ENCODE measurements around the gene MAPT.
"Not testable (repeated sequence)": the region's sequence is repeated elsewhere in the genome, so short reads cannot be mapped to it uniquely, and the experiment has no call there.

The MAPT gene

GRCh38 chr17:46003907-46004748, 109.8 kb downstream of the MAPT start:
- DNase-seq (ENCODE audit: low read depth in 1 of 2, low spot score in 1 of 2), result no peak

- not testable (repeated sequence) for DNase-seq (ENCODE audit: low read depth in 1 of 2, low spot score in 1 of 2)
These were observed 111.7 kb downstream of the MAPT start for GRCh38 chr17:46006082-46006481.

GRCh38 chr17:46007461-46007965, 113.2 kb downstream of the MAPT start:
- no peak for DNase-seq (ENCODE audit: low read depth in 1 of 2, low spot score in 1 of 2)

- DNase-seq (ENCODE audit: low read depth in 1 of 2, low spot score in 1 of 2), result no peak
These were observed 114.2 kb downstream of the MAPT start for GRCh38 chr17:46008591-46008990.

GRCh38 chr17:46009681-46010596, 115.6 kb downstream of the MAPT start:
- no peak for DNase-seq (ENCODE audit: low read depth in 1 of 2, low spot score in 1 of 2)

GRCh38 chr17:46010597-46011186, 116.3 kb downstream of the MAPT start:
- no peak for DNase-seq (ENCODE audit: low read depth in 1 of 2, low spot score in 1 of 2)

GRCh38 chr17:46011711-46012505, 117.6 kb downstream of the MAPT start:
- no peak for DNase-seq (ENCODE audit: low read depth in 1 of 2, low spot score in 1 of 2)

- no peak for DNase-seq (ENCODE audit: low read depth in 1 of 2, low spot score in 1 of 2)
These were observed 118.2 kb downstream of the MAPT start for GRCh38 chr17:46012506-46013079.

GRCh38 chr17:46013127-46013501, 118.8 kb downstream of the MAPT start:
- DNase-seq (ENCODE audit: low read depth in 1 of 2, low spot score in 1 of 2), result no peak

- DNase-seq (ENCODE audit: low read depth in 1 of 2, low spot score in 1 of 2), result no peak
These were observed 119.3 kb downstream of the MAPT start for GRCh38 chr17:46013502-46014165.

GRCh38 chr17:46019408-46019925, 125.1 kb downstream of the MAPT start:
- not testable (repeated sequence) for DNase-seq (ENCODE audit: low read depth in 1 of 2, low spot score in 1 of 2)

- DNase-seq (ENCODE audit: low read depth in 1 of 2, low spot score in 1 of 2), result peak; percentile 14 to 17
These were observed 125.8 kb downstream of the MAPT start for GRCh38 chr17:46020023-46020761.

- no peak for DNase-seq (ENCODE audit: low read depth in 1 of 2, low spot score in 1 of 2)
These were observed 126.6 kb downstream of the MAPT start for GRCh38 chr17:46020998-46021397.

GRCh38 chr17:46023366-46023765, 129.0 kb downstream of the MAPT start:
- DNase-seq (ENCODE audit: low read depth in 1 of 2, low spot score in 1 of 2), result not testable (repeated sequence)

- DNase-seq (ENCODE audit: low read depth in 1 of 2, low spot score in 1 of 2), result no peak
These were observed 129.5 kb downstream of the MAPT start for GRCh38 chr17:46023783-46024388.

- DNase-seq (ENCODE audit: low read depth in 1 of 2, low spot score in 1 of 2), result no peak
These were observed 130.2 kb downstream of the MAPT start for GRCh38 chr17:46024590-46024989.

GRCh38 chr17:46025060-46025459, 130.7 kb downstream of the MAPT start:
- DNase-seq (ENCODE audit: low read depth in 1 of 2, low spot score in 1 of 2), result no peak

GRCh38 chr17:46025510-46026165, 131.3 kb downstream of the MAPT start:
- no peak for DNase-seq (ENCODE audit: low read depth in 1 of 2, low spot score in 1 of 2)

All from stimulated activated CD4-positive, alpha-beta T cell treated with anti-CD3 and anti-CD28 coated beads, Interleukin-15, amount 100 ng/mL, for 1 hour (primary cell).